ENCODE results near the gene DENND5B.

Gene DENND5B

DNA sequence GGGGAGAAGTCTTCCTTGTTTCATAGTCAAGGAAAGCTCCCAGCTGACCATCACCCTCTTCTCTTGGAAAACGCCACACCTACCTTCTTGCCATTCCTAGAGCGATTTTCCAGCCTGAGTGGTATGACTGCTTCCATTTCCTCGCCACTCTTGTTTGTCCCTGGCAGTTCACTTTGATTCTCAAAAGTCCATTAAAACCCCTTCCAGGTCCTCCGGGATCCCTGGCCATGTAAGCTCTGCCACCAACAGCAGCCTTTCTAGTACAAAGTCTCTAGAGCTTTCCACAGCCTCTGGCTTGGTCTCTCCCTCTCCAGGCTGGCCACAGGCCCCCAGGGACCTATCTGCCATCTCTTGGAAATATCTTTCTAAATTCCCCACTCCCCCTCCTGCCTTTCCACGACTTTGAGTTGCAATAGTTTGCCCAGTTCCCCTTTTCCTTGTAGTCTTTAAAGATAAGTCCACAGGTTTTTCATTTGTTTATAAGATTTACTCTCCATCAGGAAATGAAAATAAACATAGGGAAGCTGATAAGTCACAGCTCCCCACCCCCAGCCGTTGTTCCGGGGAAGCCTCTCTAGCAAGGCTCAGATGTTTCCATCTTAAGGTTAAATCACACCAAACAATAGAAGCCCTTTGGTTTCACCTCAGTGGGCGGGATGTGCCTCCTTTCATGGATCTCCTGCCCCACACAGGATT lies 222.1 kb downstream of the DENND5B start:
- no peak for DNase-seq

GRCh38 chr12:31366104-31366621 lies 224.8 kb downstream of the DENND5B start:
- no peak for DNase-seq

DNA sequence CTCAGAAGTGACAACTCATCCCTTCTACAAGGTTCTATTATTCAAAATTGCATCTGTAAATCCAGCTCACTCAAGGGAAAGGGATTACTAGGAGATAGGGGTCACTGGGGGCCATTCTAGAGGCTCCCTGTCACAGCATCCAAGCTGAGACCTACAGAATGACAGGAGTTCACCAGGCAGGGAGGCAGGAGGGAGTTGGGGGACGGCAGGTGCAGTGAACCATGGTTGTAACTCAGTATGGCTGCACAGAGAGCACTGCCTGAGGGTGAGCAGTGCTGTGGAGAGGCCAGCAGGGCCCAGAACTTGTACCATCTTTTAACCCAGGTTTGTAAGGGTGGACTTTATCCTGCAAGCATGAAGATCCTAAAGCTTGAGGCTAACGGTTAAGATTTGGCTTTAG lies 227.1 kb downstream of the DENND5B start:
- DNase-seq: no peak

DNA sequence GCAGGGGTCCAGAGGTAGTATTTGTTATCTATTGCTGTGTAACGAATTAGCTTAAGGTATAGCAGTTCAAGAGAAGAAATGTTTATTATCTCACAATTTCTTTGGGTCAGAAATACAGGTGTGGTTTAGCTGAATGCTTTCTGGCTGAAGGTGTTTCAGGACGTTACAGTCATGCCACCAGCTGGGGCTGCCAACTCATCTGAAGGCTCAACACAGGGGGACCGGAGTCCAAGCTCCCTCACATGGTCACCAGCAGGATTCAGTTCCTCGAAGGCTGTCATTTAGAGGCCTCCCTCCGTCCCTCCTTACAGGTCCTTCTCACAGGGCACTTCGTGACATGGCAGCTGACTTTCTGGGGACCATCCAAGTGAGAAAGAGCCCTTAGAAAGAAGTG lies 227.5 kb downstream of the DENND5B start:
- no peak for DNase-seq

DNA sequence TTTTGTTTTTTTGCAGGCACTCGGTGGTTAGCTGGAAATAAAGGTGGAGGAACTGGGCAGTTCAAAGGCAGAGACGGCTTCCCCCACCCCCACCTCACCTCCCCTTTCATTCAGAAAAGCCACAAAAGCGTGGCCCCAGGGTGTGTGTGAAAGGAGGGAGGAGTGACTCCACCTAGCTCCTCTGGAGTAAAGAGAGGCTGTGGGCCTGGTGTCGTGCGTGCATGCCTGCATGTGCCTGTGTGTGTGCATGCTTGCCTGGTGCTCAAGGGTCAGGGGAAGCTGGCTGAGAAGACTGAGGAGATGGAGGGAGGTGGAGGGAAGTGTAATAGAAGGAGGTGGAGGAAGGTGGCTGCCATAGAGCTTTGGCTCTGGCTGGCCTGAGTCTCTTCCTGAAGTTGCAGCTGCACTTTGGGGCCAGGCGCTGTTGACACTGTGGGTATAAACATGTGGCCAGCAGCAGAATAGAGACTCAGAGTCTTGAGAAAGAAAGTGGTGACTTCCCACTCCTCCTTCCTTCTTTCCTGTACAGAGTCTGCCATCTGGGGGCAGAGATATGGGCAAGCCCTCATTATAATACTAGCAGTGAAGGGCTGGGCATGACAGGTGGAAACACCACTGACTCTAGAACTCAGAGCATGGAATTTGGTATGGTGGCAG lies 228.0 kb downstream of the DENND5B start:
- DNase-seq: no peak

DNA sequence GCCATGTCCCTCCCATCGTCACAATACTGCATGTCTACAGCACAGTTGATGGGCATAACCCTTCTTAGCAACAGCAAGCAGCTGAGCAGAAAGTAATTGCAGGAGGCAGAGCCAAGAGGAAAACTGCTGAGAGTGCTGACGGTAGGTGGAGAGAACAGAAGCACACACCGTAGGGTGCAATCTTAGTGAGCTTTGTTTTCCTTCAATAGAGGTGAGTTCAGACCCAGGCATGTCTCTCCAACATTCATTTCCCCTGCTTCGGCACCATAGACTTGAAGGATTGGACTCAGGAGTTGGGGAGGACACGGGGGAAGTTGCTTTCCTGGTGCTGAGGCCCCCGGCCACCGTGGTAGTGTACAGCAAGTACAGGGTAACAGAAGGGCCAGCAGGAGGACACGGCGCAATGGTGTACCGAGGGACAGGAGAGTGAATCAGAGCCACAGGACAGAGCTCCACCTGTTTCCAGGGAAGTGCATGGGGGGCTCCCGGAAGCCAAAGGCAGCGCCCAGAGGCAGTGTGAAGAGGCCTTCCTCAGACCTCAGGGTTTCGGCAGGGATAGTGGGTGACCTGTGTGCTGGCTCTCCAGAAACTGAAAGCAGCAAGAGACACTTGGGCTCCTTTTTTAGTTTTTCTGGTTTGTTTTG lies 228.7 kb downstream of the DENND5B start:
- no peak for DNase-seq

DNA sequence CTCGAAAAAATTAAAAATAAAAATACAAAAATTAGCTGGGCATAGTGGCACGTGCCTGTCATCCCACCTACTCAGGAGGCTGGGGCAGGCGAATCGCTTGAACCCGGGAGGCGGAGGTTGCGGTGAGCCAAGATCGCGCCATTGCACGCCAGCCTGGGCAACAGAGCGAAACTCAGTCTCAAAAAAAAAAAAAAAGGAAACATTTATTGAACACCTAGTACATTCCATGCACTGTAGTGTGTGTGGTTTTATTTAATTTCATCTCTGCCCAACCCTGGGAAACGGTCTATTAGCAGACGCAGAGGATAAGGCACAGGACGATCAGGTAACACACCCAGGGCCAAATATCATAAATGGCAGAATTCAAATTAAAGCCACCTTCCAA lies 229.2 kb downstream of the DENND5B start:
- no peak for DNase-seq

DNA sequence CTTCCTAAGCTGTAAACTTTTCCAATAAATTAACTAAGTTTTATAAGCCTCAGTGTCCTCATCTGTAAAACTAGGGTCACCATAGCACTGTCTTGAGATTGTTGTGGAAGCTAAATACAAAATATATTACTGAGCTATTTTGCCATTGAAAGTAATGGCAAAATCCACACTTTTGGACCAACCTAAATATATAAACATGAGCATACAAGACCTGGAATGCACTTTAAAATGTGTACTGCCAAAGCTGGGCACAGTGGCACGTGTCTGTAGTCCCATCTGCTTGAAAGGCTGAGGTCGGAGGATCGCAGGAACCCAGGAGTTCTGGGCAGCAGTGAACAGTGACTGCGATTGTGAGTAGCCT lies 235.2 kb downstream of the DENND5B start:
- no peak for DNase-seq

GRCh38 chr12:31353750-31354708 lies 236.9 kb downstream of the DENND5B start:
- no peak for DNase-seq

- no peak for DNase-seq
These were observed 244.7 kb downstream of the DENND5B start for GRCh38 chr12:31346267-31346666.

DNA sequence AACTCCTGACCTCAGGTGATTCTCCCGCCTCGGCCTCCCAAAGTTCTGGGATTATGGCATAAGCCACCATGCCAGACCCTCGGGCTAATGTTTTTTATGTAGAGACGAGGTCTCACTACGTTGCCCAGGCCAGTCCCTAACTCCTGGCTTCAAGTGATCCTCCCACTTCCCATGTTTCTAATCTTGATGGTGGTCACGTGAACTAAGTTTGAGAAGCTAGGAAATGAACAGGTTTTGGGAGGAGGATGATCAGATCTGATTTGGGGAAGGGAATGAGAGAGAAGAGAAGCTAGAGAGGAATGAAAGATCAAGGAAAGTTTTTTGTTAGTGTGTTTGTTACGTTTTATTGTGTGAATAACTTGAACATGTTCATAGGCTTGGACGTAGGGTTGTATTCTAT lies 247.8 kb downstream of the DENND5B start:
- DNase-seq: no peak

DNA sequence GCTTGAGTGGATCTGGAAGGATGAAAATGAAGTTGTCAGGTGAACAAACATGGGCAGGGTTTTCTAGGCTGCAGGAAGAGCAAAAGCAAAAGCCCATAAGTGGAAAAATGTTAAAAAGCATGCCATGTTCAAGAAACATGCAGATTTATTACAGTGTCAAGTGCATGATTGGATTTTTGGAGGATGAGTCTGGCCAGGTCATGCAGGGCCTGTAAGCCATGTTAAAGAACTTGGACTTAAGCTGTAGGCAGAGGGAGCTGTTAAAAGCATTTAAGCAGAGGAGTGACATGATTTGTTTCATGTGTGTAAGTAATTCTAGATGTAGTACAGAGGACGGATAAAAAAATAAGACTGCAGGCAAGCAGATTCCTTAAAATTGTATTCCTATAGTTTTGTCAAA lies 248.7 kb downstream of the DENND5B start:
- DNase-seq: no peak

DNA sequence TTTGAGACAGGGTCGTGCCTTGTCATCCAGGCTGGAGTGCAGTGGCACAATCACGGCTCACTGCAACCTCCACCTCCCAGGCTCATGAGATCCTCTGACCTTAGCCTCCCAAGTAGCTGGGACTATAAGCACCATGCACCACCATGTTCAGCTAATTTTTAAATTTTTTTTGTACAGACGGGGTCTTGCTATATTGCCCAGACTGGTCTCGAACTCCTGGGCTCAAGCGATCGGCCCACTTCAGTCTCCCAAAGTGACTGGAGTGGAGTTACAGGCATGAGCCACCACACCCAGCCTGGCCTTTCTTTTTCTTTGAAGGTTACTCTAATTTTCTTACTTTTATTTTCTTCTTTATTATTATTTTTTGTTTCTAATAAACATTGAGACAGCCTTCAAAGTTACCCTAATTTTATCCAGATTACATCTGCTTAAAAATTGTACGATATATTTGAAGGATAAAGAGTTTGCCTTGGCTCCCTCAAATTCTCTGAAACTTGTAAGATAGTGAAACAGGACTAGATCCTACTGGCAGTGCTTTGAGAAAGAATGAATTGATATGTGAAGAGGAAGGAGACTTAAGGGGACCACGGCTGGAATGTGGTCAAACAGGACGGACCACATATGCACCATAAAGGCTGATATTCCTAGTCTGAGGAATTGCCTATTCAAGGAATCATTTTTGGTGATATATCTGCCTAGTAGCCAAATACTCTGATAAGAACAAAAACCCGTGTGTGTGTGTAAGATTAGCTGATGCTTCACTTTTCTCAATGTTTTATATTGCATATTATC lies 250.9 kb downstream of the DENND5B start:
- no peak for DNase-seq

DNA sequence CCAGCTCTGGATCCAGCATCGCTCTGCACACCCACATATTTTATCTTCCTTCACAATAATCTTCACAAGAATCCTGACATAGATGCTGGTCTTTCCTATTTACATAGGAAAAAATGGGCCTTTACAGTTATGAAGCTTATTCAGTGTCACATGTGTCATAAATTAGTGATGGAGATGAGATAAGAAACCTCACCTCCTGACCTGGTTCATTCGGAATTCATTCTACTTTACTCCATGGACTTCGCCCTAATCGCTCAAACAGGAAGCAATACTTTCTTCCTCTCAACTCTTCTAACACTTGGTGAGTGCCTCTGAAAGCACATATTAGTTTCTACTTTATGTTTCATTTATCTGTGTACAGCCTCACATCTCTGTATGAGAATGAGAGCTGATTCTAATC lies 253.0 kb downstream of the DENND5B start:
- no peak for DNase-seq
